ENCODE measurements around the gene RTN3.
A peak's percentile ranks its signal among the peaks of the same experiment; 100 is the strongest.

The RTN3 gene

DNA sequence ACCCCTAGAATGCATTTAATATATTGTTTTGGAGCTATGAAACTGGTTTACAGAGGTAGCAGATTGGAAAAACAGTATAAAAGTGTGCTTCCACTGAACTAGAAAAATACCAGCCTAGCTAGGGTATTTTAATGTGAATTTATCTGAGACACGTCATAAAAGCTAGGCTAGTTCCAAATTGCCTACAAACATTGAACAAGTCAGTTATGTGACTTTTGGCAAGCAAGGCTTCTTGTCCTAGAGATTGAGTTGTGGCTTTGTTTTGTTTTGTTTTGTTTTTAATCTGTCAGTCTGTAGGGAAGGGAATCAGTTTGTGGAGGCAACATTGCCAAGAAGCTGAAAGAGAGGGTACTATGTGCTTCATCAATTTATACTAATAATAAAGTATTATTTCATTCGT, 24.2 kb downstream of the RTN3 start:
- H3K4me3 ChIP-seq (ENCODE audit: control insufficient read depth, low read depth, low read length) = no peak overlapping the region
- no peak for DNase-seq (ENCODE audit: low read depth)
- TF ChIP-seq, protein P1, sequence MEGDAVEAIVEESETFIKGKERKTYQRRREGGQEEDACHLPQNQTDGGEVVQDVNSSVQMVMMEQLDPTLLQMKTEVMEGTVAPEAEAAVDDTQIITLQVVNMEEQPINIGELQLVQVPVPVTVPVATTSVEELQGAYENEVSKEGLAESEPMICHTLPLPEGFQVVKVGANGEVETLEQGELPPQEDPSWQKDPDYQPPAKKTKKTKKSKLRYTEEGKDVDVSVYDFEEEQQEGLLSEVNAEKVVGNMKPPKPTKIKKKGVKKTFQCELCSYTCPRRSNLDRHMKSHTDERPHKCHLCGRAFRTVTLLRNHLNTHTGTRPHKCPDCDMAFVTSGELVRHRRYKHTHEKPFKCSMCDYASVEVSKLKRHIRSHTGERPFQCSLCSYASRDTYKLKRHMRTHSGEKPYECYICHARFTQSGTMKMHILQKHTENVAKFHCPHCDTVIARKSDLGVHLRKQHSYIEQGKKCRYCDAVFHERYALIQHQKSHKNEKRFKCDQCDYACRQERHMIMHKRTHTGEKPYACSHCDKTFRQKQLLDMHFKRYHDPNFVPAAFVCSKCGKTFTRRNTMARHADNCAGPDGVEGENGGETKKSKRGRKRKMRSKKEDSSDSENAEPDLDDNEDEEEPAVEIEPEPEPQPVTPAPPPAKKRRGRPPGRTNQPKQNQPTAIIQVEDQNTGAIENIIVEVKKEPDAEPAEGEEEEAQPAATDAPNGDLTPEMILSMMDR (conservative IDR thresholded peaks at IDR 0.05; ENCODE audit: control insufficient read depth, insufficient read depth, low read depth, low read length) = no peak

DNA sequence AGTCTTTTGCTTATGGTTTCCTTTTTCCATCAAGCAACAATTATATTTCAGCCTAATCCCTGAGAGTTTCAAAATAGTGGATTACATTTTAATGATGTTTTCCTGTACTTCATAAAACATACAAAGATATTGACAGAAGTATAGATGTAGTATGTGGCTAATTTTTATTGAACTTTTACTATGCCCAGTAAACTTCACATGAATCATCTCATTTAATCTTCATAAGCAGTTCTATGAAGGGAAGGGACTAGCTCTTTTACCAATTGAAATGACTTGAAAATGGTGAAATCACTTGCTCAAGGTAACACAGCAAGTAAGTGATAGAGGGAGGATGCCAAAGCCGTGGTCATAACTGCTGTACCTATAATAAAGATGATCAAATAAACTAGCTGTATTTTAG, 27.5 kb downstream of the RTN3 start:
- no peak overlapping the region for H3K4me3 ChIP-seq (ENCODE audit: control insufficient read depth, low read depth, low read length)
- TF ChIP-seq, protein P1 (conservative IDR thresholded peaks at IDR 0.05; ENCODE audit: control insufficient read depth, insufficient read depth, low read depth, low read length) = no peak
- no peak for DNase-seq (ENCODE audit: low read depth)

DNA sequence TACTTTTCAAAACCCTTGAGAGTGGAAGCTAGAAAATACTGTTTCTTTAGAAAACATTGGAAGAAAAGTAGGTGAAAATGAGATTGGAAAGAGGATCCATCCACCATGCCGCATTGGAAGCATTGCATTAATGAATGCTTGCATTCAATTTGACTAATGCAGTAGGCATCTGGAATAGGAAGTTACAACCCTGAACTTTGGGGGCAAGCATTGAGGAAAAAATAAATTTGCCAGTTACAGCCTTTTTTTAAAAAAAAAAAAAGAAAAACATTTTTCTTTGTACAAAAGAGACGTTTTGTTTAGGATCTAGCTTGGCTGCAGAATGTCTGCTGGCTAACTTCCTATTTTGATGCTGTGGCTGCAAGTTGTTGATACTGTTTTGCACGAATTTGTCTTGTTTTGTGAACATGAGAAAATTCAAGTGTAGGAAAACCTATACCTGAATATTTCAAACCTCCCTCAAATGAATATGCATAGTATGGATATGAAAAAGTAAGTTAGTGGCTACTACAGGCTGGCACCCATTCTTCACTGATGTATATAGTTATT, 28.1 kb downstream of the RTN3 start:
- H3K4me3 ChIP-seq (ENCODE audit: control insufficient read depth, low read depth, low read length) = no peak overlapping the region
- no peak for DNase-seq (ENCODE audit: low read depth)
- TF ChIP-seq, protein P1 (conservative IDR thresholded peaks at IDR 0.05; ENCODE audit: control insufficient read depth, insufficient read depth, low read depth, low read length) = no peak

DNA sequence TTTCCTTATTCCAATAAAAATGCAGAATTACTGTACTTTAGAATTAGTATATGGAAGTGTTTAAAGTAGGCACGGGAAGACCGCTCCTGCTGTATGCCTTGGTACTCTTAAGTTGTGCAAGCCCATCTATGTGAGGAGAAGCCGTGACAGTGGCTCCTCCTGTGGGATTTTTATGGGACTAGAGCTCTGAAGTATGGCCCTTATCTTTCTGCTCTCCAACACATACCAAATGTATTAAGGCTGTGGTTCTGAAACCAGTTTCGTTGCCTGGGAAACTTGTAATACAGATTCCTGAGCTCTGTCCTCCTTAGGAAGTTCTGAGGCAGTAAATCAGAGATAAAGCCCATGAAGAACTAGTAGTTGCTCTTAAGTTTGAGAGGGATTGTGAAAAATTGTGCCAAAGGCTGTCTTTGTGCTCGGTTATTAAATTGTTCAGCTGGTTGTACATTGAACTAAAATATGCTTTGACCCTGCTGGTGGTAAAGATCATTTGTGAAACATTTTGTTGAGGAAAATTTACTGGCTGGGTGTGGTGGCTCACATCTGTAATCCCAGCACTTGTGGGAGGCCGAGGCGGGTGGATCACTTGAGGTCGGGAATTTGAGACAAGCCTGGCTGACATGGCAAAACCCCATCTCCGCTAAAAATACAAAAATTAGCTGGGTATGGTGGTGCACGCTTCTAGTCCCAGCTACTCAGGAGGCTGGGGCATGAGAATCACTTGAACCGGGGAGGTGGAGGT, 29.3 kb downstream of the RTN3 start:
- DNase-seq (ENCODE audit: low read depth) = peak; percentile 78
- no peak overlapping the region for H3K4me3 ChIP-seq (ENCODE audit: control insufficient read depth, low read depth, low read length)

DNA sequence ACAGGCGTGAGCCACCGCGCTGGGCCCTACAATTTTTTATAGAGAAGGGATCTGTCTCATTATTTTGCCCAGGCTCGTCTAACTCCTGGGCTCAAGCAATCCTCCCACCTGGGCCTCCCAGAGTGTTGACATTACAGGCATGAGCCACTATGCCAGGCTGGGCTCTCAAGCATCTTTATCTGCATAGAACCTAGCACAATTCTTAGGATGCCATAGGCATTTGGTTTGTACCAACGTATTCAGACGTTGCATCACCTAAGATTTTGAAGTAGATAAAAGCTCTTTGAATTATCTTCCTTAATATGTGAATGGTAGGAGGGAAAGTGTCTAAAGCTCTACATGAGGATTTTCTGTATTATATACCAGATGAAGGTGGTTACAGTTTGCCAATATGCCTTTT, 30.5 kb downstream of the RTN3 start:
- DNase-seq (ENCODE audit: low read depth) = no peak
- TF ChIP-seq, protein P1 (conservative IDR thresholded peaks at IDR 0.05; ENCODE audit: control insufficient read depth, insufficient read depth, low read depth, low read length) = no peak
- no peak overlapping the region for H3K4me3 ChIP-seq (ENCODE audit: control insufficient read depth, low read depth, low read length)

More for the DNA sequence above, 29.3 kb downstream of the RTN3 start:
- TF ChIP-seq, protein P1 (conservative IDR thresholded peaks at IDR 0.05; ENCODE audit: control insufficient read depth, insufficient read depth, low read depth, low read length) = peak; percentile 41

DNA sequence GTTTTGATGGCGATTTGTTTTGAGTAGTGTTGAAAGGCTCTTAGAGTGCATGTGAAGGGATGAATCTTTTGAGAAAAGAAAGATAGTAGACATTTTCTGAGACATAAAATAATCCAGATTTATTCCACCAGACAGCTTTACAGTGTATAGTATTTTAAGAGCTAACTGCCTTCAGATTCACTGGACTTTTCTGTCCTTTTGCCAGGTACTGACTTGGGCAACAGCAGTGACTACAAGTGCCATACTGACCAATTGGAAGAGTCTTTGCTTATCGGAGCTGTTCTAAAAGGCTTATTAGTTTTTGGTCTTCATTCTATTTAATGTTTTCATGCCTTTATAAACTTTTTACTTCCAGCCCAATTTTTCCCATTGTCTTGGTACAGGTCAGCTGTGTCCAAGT, 32.5 kb downstream of the RTN3 start:
- TF ChIP-seq, protein P1 (conservative IDR thresholded peaks at IDR 0.05; ENCODE audit: control insufficient read depth, insufficient read depth, low read depth, low read length) = no peak
- no peak for DNase-seq (ENCODE audit: low read depth)
- H3K4me3 ChIP-seq (ENCODE audit: control insufficient read depth, low read depth, low read length) = no peak overlapping the region
